Panc1 (cell line): ENCODE data around the gene NECTIN4. TPM values are rescaled to one million over a fixed set of nuclear protein-coding genes. Genes with fewer than 3 reads are reported as not detected.

Experiments
- ATAC-seq: fragments of 200-7000 bp; cut with Tn5 transposase; 2 replicates; pipeline ENCODE4 v1.9.1; 2020; ENCODE audit warnings: mild to moderate bottlenecking, moderate library complexity
- BruUV-seq: library from RNA; stranded (reverse); fragments of 400-500 nt; replicated peaks from 2 replicates; lab custom pipeline; 2021; lab: Mats Ljungman, UMichigan
- CTCF ChIA-PET: fragments of 300-600 bp; sonication (Branson Sonifier 250); formaldehyde crosslinking; loops from one replicate; lab custom pipeline; 2022; ENCODE audit warnings: antibody characterized with exemption; lab: Charles Lee
- POLR2A ChIA-PET: fragments of 300-600 bp; sonication (Branson Sonifier 250); formaldehyde crosslinking; loops from one replicate; lab custom pipeline; 2022; ENCODE audit warnings: antibody characterized with exemption; lab: Charles Lee
- DNase-seq: peaks from one replicate; pipeline ENCODE4 v3.0.0-alpha.2; 2010; ENCODE audit warnings: low read depth, low spot score
- H3K27ac ChIP-seq: 2 replicates; pipeline ENCODE4 v1.5.1; 2011; ENCODE audit warnings: mild to moderate bottlenecking, low read length, inconsistent platforms
- H3K27me3 ChIP-seq: fragments of 200-500 bp; sonication (Bioruptor generic); 2 replicates; pipeline ENCODE4 v1.6.0; 2014; ENCODE audit warnings: low read length, inconsistent platforms; ENCODE audit not compliant: control insufficient read depth, insufficient read depth
- H3K36me3 ChIP-seq: fragments of 200-500 bp; sonication (Bioruptor generic); 2 replicates; pipeline ENCODE4 v1.5.1; 2014; ENCODE audit warnings: inconsistent platforms, mild to moderate bottlenecking, low read length, moderate library complexity; ENCODE audit not compliant: control insufficient read depth, insufficient read depth
- H3K4me1 ChIP-seq: 2 replicates; pipeline ENCODE4 v1.5.1; 2011; ENCODE audit warnings: inconsistent platforms, mild to moderate bottlenecking, low read length, moderate library complexity; ENCODE audit not compliant: control insufficient read depth, insufficient read depth
- H3K4me3 ChIP-seq, 2 experiments: 2 replicates each; pipeline ENCODE4 v1.5.1; 2011 to 2012; ENCODE audit warnings: low read depth in 2 of 2, low read length in 2 of 2, mild to moderate bottlenecking in 2 of 2, inconsistent platforms in 1 of 2, moderate library complexity in 1 of 2
- H3K9me3 ChIP-seq: fragments of 200-500 bp; sonication (Bioruptor generic); 2 replicates; pipeline ENCODE4 v1.5.1; 2014; ENCODE audit warnings: low read depth, mild to moderate bottlenecking, inconsistent platforms, low read length, moderate library complexity; ENCODE audit not compliant: control insufficient read depth, insufficient read depth
- CTCF ChIP-seq: fragments of 450-650 bp; IDR thresholded peaks from 2 replicates; pipeline ENCODE4 v1.5.1; 2017; ENCODE audit warnings: mild to moderate bottlenecking
- POLR2AphosphoS5 ChIP-seq: IDR thresholded peaks from 2 replicates; pipeline ENCODE4 v1.6.1; 2012; ENCODE audit warnings: mild to moderate bottlenecking, low read depth, low read length, moderate library complexity
- REST ChIP-seq, 2 experiments: IDR thresholded peaks; 2 replicates each; pipeline ENCODE4 v1.6.1; 2011 to 2012; ENCODE audit warnings: low read depth in 2 of 2, control low read depth in 1 of 2, low read length in 1 of 2, mild to moderate bottlenecking in 1 of 2, moderate library complexity in 1 of 2; ENCODE audit not compliant: insufficient read depth in 1 of 2
- SIN3A ChIP-seq: IDR thresholded peaks from 2 replicates; pipeline ENCODE4 v1.6.1; 2012; ENCODE audit warnings: low read depth, mild to moderate bottlenecking, low read length, moderate library complexity, borderline replicate concordance; ENCODE audit not compliant: insufficient read depth
- TCF7L2 ChIP-seq: IDR thresholded peaks from 2 replicates; pipeline ENCODE4 v1.6.1; 2011; ENCODE audit warnings: mild to moderate bottlenecking, low read depth, low read length, inconsistent platforms
- in situ Hi-C: cut with HindIII; loops from 2 replicates; pipeline ENCODE4 v1.10.0; 2016; ENCODE audit warnings: low sequenced_read_pairs, low pct_unique_long_range_greater_than_20kb
- intact Hi-C: fragments of 100-400 bp; cut with micrococcal nuclease; formaldehyde crosslinking; loops from one replicate; pipeline ENCODE4 v1.10.0; 2022; ENCODE audit not compliant: unreplicated experiment
- total RNA-seq: library from RNA; stranded (reverse); gene quantifications from one replicate; pipeline ENCODE4 v1.2.1, GENCODE V29; 2021; ENCODE audit not compliant: unreplicated experiment

NECTIN4 gene
- total RNA-seq, 1 experiment from 2014 or later: not detected

GRCh38 chr1:161088587-161089110 is 709 bp downstream of the NECTIN4 start:
- no peak for DNase-seq
- in situ Hi-C loops: no loop called here
- POLR2A ChIA-PET: no interaction called here
- Histone ChIP-seq H3K36me3 (no peaks in the 10 kb centered on the region), H3K9me3 (no peaks in the 10 kb centered on the region), H3K4me3 (no peak overlapping the region), H3K27ac (no peak overlapping the region), H3K4me1 (no peaks in the 10 kb centered on the region), H3K27me3 (no peaks in the 10 kb centered on the region)
- CTCF ChIA-PET: interaction anchor here (0.5 kb wide), 1 partner anchor 91 kb away, joined by 3 read pairs; no protein-coding TSS in a partner anchor
- TF ChIP-seq CTCF (no peak), SIN3A (no peak)
- intact Hi-C loops: no loop called here
- no TSS peak for BruUV-seq
- ATAC-seq: no peak

GRCh38 chr1:161086457-161086856 is 2.9 kb downstream of the NECTIN4 start:
- peaks cover 4% of the 10 kb centered on the region; the same call in 1 of the 2 replicates for H3K4me1 ChIP-seq
- no peaks in the 10 kb centered on the region for H3K27me3 ChIP-seq
- no peak overlapping the region for H3K4me3 ChIP-seq
- CTCF ChIA-PET: no interaction called here
- no peaks in the 10 kb centered on the region for H3K36me3 ChIP-seq
- no peak overlapping the region for H3K27ac ChIP-seq
- DNase-seq (no peak), ATAC-seq (no peak)
- no TSS peak for BruUV-seq
- H3K9me3 ChIP-seq: no peaks in the 10 kb centered on the region
- intact Hi-C loops (no loop called here), in situ Hi-C loops (no loop called here)
- POLR2A ChIA-PET: interaction anchor here (0.6 to 0.7 kb wide), 2 partner anchors 35 to 638 kb away, joined by 3 to 4 read pairs; no protein-coding TSS in a partner anchor
- no peak for TF ChIP-seq SIN3A
- no peak for TF ChIP-seq CTCF
- no peak for TF ChIP-seq POLR2AphosphoS5
- TF ChIP-seq TCF7L2: no peak
- TF ChIP-seq REST (IDR thresholded peaks at IDR 0.05; ENCODE audit: insufficient read depth in 1 of 2, low read depth in 2 of 2, low read length in 1 of 2): no peak
